PFSK-1 (cell line): ENCODE results near the gene GABRR3.

Source experiments
- FOXP2 ChIP-seq: optimal IDR thresholded peaks from 2 replicates; pipeline ENCODE3; 2011; ENCODE audit warnings: borderline replicate concordance, control low read depth, inconsistent platforms; ENCODE audit not compliant: insufficient read depth; ENCODE audit errors: extremely low read length, extremely low read depth
- POLR2AphosphoS5 ChIP-seq: IDR thresholded peaks from 2 replicates; pipeline ENCODE4 v1.6.1; 2012; ENCODE audit warnings: low read depth, mild to moderate bottlenecking, control low read depth, low read length, moderate library complexity
- SIN3A ChIP-seq: IDR thresholded peaks from 2 replicates; pipeline ENCODE4 v1.6.1; 2012; ENCODE audit warnings: mild to moderate bottlenecking, low read length, moderate library complexity, borderline replicate concordance; ENCODE audit not compliant: insufficient read depth
- TAF1 ChIP-seq: IDR thresholded peaks from 2 replicates; pipeline ENCODE4 v1.6.1; 2012; ENCODE audit warnings: low read length, control low read depth, borderline replicate concordance; ENCODE audit not compliant: insufficient read depth
- TF ChIP-seq, protein P1 (sequence below), 2 experiments: IDR thresholded peaks; 2 replicates each; pipeline versions ENCODE4 v1.6.1 to v1.8.0; 2011 to 2012; ENCODE audit warnings: low read depth in 2 of 2, low read length in 2 of 2, control low read depth in 1 of 2, inconsistent platforms in 1 of 2, mild to moderate bottlenecking in 1 of 2, moderate library complexity in 1 of 2; ENCODE audit not compliant: insufficient read depth in 1 of 2

GABRR3 gene

DNA sequence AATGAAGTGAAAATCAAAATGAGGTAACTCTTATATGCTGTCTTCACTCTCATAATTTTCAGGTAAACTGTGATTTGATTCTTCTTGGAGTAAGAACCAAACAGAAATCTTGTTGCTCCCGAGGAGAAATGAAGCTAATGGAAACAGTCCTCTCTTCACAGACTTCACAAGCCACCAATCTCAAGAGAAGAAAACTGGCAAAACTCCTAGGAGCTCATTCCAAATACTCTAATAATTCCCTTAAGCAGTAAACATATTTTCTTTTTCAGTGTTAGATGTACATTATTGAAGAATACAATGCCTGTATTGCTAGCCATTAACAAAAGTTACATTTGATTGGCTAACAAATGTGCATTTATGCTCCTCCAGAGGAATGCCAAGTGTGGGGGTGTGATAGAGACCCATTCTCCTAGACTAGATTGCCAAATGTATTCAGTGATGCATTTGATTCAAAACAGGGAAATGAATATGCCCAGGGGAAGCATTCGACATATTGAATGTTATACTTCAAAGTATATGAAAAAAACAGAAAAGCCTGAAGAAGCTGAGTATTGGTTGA lies 51.1 kb downstream of the GABRR3 start:
- TF ChIP-seq POLR2AphosphoS5 (no peak), TAF1 (no peak), SIN3A (no peak), FOXP2 (no peak)
- TF ChIP-seq, protein P1, sequence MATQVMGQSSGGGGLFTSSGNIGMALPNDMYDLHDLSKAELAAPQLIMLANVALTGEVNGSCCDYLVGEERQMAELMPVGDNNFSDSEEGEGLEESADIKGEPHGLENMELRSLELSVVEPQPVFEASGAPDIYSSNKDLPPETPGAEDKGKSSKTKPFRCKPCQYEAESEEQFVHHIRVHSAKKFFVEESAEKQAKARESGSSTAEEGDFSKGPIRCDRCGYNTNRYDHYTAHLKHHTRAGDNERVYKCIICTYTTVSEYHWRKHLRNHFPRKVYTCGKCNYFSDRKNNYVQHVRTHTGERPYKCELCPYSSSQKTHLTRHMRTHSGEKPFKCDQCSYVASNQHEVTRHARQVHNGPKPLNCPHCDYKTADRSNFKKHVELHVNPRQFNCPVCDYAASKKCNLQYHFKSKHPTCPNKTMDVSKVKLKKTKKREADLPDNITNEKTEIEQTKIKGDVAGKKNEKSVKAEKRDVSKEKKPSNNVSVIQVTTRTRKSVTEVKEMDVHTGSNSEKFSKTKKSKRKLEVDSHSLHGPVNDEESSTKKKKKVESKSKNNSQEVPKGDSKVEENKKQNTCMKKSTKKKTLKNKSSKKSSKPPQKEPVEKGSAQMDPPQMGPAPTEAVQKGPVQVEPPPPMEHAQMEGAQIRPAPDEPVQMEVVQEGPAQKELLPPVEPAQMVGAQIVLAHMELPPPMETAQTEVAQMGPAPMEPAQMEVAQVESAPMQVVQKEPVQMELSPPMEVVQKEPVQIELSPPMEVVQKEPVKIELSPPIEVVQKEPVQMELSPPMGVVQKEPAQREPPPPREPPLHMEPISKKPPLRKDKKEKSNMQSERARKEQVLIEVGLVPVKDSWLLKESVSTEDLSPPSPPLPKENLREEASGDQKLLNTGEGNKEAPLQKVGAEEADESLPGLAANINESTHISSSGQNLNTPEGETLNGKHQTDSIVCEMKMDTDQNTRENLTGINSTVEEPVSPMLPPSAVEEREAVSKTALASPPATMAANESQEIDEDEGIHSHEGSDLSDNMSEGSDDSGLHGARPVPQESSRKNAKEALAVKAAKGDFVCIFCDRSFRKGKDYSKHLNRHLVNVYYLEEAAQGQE (IDR thresholded peaks at IDR 0.05; ENCODE audit: insufficient read depth in 1 of 2, low read depth in 2 of 2, low read length in 2 of 2), result no peak

DNA sequence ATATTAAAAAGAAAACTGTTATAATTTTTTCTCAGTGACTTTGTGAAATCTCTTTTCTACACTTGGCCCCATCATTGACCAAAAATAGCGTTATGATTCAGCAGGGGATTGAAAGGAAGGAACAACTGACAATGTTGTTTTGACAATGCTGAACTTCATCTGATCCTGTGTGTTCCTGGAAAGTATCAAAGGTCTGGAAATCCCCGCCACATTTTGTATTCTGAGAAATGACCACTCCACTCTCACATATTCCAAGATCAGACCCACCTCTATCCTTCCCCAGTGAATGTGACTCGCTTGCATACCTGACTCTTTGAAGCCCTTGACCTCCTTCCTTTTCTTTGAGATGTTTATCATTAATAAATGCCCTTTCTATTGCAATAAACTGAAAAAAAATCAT lies 53.2 kb downstream of the GABRR3 start:
- no peak for TF ChIP-seq FOXP2

DNA sequence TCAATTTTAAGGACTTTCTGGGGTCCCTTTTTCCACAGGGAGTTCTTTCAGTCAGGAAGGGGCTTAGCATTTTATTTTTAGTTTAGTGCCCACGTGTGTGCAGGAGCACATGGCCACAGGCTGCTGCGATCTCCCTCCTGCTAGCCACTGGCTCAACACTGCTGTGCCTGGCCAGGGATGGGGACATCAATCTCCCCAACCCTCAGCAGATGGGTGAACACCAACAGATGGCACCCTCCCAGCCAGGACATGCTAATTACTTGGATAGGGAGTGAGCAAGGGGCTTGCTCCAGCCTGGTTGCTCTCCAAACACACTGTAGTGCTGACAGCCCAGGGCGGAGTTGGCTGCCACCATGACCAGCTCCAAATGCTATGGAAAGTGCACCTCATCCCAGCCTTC lies 55.5 kb downstream of the GABRR3 start:
- no peak for TF ChIP-seq SIN3A
- TF ChIP-seq POLR2AphosphoS5, result no peak
- TF ChIP-seq, protein P1 (IDR thresholded peaks at IDR 0.05; ENCODE audit: insufficient read depth in 1 of 2, low read depth in 2 of 2, low read length in 2 of 2), result peak in 1 of 2 experiments; percentile 41; a peak in 1 of 4 replicates

GRCh38 chr3:97975466-97975865 lies 59.6 kb downstream of the GABRR3 start:
- TF ChIP-seq POLR2AphosphoS5 (no peak), SIN3A (no peak), FOXP2 (no peak), TAF1 (no peak)
- TF ChIP-seq, protein P1 (IDR thresholded peaks at IDR 0.05; ENCODE audit: insufficient read depth in 1 of 2, low read depth in 2 of 2, low read length in 2 of 2), result no peak

DNA sequence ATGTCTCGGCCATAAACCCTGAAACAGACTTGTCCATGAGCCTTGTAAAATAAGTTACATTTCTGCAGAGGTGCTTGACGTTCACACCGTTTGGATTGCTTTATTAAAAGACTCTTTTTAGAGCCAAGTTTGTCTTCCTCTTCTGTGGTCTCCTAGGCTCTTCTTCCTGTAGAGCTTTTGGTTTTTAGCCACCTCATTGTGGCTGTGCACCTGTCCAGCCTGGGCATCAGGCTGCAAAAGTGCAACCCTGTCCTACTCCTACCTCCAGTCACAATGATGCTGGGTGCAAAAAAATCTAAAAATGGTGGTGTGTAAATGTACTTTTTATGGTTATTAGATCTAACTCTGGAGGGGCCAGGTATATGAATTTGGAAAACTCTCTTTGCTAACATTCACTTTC lies 60.1 kb downstream of the GABRR3 start:
- TF ChIP-seq TAF1 (no peak), POLR2AphosphoS5 (no peak), SIN3A (no peak), FOXP2 (no peak)
- TF ChIP-seq, protein P1 (IDR thresholded peaks at IDR 0.05; ENCODE audit: insufficient read depth in 1 of 2, low read depth in 2 of 2, low read length in 2 of 2), result no peak
